Activated CD8-positive, alpha-beta T cell treated with anti-CD3 and anti-CD28 coated beads for 36 hours (primary cell): ENCODE data around the gene PRKCQ. TPM values are rescaled to one million over a fixed set of nuclear protein-coding genes. Genes with fewer than 3 reads are reported as not detected.

Experiments used
- ATAC-seq: fragments of 200-7000 bp; cut with Tn5 transposase; one replicate; pipeline ENCODE4 v1.10.0; 2021; ENCODE audit warnings: mild to moderate bottlenecking, moderate library complexity
- CTCF ChIA-PET: fragments of 350-600 bp; sonication (Branson Sonifier 250); formaldehyde crosslinking; loops from one replicate; lab custom pipeline; 2021; ENCODE audit warnings: antibody characterized with exemption; lab: Charles Lee
- POLR2A ChIA-PET: fragments of 350-600 bp; sonication (Branson Sonifier 250); formaldehyde crosslinking; loops from one replicate; lab custom pipeline; 2021; ENCODE audit warnings: antibody characterized with exemption; lab: Charles Lee
- DNase-seq: peaks from one replicate; pipeline ENCODE4 v3.0.0-alpha.2; 2020
- H3K27ac Mint-ChIP-seq: one replicate; pipeline ENCODE4 v1.8.0; 2021; ENCODE audit warnings: mild to moderate bottlenecking, mixed read lengths
- H3K27me3 Mint-ChIP-seq: one replicate; pipeline ENCODE4 v1.8.0; 2021; ENCODE audit warnings: mixed read lengths
- H3K36me3 Mint-ChIP-seq: one replicate; pipeline ENCODE4 v1.8.0; 2021; ENCODE audit warnings: low read depth, mixed read lengths
- H3K4me1 Mint-ChIP-seq: one replicate; pipeline ENCODE4 v1.8.0; 2021; ENCODE audit warnings: low read depth, mixed read lengths
- H3K4me3 Mint-ChIP-seq: one replicate; pipeline ENCODE4 v1.8.0; 2021; ENCODE audit warnings: mild to moderate bottlenecking, moderate library complexity, mixed read lengths
- H3K9me3 Mint-ChIP-seq: one replicate; pipeline ENCODE4 v1.8.0; 2021; ENCODE audit warnings: mixed read lengths
- intact Hi-C: fragments of 100-400 bp; cut with micrococcal nuclease; formaldehyde crosslinking; loops from one replicate; pipeline ENCODE4 v1.10.0; 2022
- total RNA-seq, 2 experiments: library from RNA; stranded (reverse); gene quantifications; one replicate each; pipeline ENCODE4 v1.2.3, GENCODE V29; 2021
- TF ChIP-seq, protein P1 (sequence below): fragments of 200-600 bp; IDR thresholded peaks from one replicate; pipeline ENCODE4 v1.8.0; 2022; ENCODE audit warnings: antibody characterized with exemption, mild to moderate bottlenecking

PRKCQ gene
- total RNA-seq, 2 experiments from 2014 or later = 46.3 to 47.1 TPM

DNA sequence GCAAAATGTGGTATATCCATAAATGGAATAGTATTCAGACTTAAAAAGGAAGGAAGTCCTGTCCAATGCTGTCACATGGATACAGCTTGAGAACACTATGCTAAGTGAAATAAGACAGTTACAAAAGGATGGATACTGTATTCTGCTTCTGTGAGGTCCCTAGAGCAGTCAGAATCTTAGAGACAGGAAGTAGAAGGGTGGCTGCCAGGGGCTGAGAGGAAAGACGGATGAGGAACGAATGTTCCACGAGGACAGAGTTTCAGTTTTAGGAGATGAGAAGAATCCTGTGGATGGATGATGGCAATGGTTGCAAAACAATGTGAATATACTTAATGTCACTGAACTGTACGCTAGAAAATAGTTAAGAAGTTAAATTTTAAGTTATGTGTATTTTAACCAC is 3.8 kb downstream of the PRKCQ start:
- peak overlapping the region; percentile 67 for H3K4me3 Mint-ChIP-seq
- H3K4me1 Mint-ChIP-seq = peaks cover 60% of the 10 kb centered on the region
- ATAC-seq (no peak), DNase-seq (no peak)
- intact Hi-C loops = loop anchor here (5.0 kb wide), 1 partner anchor 34 kb away; no protein-coding TSS in a partner anchor
- POLR2A ChIA-PET = interaction anchor here (1.2 kb wide), 1 partner anchor 102 kb away, joined by 3 read pairs; no protein-coding TSS in a partner anchor
- H3K27me3 Mint-ChIP-seq = no peaks in the 10 kb centered on the region
- H3K27ac Mint-ChIP-seq = peak overlapping the region; percentile 81
- TF ChIP-seq, protein P1, sequence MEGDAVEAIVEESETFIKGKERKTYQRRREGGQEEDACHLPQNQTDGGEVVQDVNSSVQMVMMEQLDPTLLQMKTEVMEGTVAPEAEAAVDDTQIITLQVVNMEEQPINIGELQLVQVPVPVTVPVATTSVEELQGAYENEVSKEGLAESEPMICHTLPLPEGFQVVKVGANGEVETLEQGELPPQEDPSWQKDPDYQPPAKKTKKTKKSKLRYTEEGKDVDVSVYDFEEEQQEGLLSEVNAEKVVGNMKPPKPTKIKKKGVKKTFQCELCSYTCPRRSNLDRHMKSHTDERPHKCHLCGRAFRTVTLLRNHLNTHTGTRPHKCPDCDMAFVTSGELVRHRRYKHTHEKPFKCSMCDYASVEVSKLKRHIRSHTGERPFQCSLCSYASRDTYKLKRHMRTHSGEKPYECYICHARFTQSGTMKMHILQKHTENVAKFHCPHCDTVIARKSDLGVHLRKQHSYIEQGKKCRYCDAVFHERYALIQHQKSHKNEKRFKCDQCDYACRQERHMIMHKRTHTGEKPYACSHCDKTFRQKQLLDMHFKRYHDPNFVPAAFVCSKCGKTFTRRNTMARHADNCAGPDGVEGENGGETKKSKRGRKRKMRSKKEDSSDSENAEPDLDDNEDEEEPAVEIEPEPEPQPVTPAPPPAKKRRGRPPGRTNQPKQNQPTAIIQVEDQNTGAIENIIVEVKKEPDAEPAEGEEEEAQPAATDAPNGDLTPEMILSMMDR = no peak
- H3K36me3 Mint-ChIP-seq = peaks cover 51% of the 10 kb centered on the region
- no peaks in the 10 kb centered on the region for H3K9me3 Mint-ChIP-seq
- CTCF ChIA-PET = interaction anchor here (1.1 to 2.0 kb wide), 5 partner anchors 39 to 91 kb away, joined by 3 to 11 read pairs (median 5); no protein-coding TSS in a partner anchor

GRCh38 chr10:6574664-6575176 is 5.4 kb downstream of the PRKCQ start:
- ChIA-PET CTCF (interaction anchor here (0.8 to 1.5 kb wide), 4 partner anchors 11 to 157 kb away, joined by 3 to 4 read pairs (median 3); no protein-coding TSS in a partner anchor), POLR2A (interaction anchor here (0.6 to 1.9 kb wide), 4 partner anchors 12 to 835 kb away, joined by 3 to 6 read pairs (median 3); no protein-coding TSS in a partner anchor)
- Mint-ChIP-seq H3K27ac (peak overlapping the region; percentile 81), H3K27me3 (no peaks in the 10 kb centered on the region), H3K9me3 (no peaks in the 10 kb centered on the region), H3K36me3 (peaks cover 58% of the 10 kb centered on the region), H3K4me1 (peaks cover 73% of the 10 kb centered on the region), H3K4me3 (peak overlapping the region; percentile 17)
- DNase-seq (no peak), ATAC-seq (no peak)
- intact Hi-C loops = loop anchor here (5.0 kb wide), 1 partner anchor 32 kb away; no protein-coding TSS in a partner anchor
- TF ChIP-seq, protein P1 = no peak

DNA sequence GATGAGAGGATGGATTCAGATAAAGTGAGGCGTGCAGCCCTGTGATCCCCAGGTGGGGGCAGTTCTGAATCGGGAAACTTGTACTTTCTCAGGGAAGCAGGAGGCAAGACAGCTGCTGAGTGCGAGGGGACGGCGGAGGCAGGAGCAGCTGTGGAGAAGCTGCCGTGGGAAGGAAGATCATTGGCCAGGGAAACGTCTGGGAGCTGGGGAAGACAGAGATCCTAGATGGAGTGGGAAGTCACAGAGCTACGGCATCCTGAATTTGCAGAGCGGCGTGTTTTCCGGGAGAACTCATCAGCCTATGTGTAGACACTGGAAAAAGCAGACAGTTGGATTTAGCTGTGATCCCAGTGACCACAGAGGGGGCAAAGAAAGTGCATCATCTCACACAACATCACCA is 9.2 kb downstream of the PRKCQ start:
- Mint-ChIP-seq H3K36me3 (peaks cover 34% of the 10 kb centered on the region), H3K27me3 (no peaks in the 10 kb centered on the region), H3K4me3 (no peak overlapping the region), H3K9me3 (no peaks in the 10 kb centered on the region), H3K4me1 (peaks cover 89% of the 10 kb centered on the region), H3K27ac (peak overlapping the region; percentile 36)
- intact Hi-C loops = no loop called here
- no peak for DNase-seq
- ATAC-seq = no peak
- TF ChIP-seq, protein P1 = no peak
- ChIA-PET POLR2A (interaction anchor here (1.3 kb wide), 1 partner anchor 27 kb away, joined by 3 read pairs; no protein-coding TSS in a partner anchor), CTCF (interaction anchor here (1.2 to 1.4 kb wide), 2 partner anchors 8 to 125 kb away, joined by 4 to 6 read pairs; no protein-coding TSS in a partner anchor)

GRCh38 chr10:6569259-6569658 is 10.8 kb downstream of the PRKCQ start:
- Mint-ChIP-seq H3K4me1 (peaks cover 89% of the 10 kb centered on the region), H3K36me3 (peaks cover 30% of the 10 kb centered on the region), H3K27me3 (no peaks in the 10 kb centered on the region), H3K4me3 (no peak overlapping the region), H3K27ac (peak overlapping the region; percentile 61), H3K9me3 (no peaks in the 10 kb centered on the region)
- ATAC-seq (no peak), DNase-seq (no peak)
- intact Hi-C loops = no loop called here
- ChIA-PET POLR2A (interaction anchor here (0.6 to 1.1 kb wide), 3 partner anchors 9 to 498 kb away, joined by 3 to 4 read pairs (median 3); no protein-coding TSS in a partner anchor), CTCF (interaction anchor here (1.3 to 2.3 kb wide), 3 partner anchors 11 to 124 kb away, joined by 3 to 7 read pairs (median 3); no protein-coding TSS in a partner anchor)
- TF ChIP-seq, protein P1 = no peak

DNA sequence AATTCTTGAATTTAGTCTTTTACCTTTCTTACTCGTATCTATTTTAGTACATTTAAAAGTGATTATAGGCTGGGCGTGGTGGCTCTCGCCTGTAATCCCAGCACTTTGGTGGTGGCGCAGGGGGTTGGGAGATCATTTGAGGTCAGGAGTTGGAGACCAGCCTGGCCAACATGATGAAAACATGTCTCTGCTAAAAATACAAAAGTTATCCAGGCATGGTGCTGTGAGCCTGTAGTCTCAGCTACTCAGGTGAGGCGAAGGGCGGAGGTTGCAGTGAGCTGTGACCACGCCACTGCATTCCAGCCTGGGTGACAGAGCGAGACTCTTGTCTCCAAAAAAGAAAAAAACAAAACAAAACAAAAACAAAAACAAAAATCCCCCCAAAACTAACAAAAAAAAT is 12.2 kb downstream of the PRKCQ start:
- peaks cover 30% of the 10 kb centered on the region for H3K36me3 Mint-ChIP-seq
- no peak for DNase-seq
- H3K27me3 Mint-ChIP-seq = no peaks in the 10 kb centered on the region
- CTCF ChIA-PET = interaction anchor here (1.3 to 2.3 kb wide), 2 partner anchors 102 to 122 kb away, joined by 3 to 7 read pairs; no protein-coding TSS in a partner anchor
- no peak overlapping the region for H3K4me3 Mint-ChIP-seq
- H3K4me1 Mint-ChIP-seq = peaks cover 89% of the 10 kb centered on the region
- no peaks in the 10 kb centered on the region for H3K9me3 Mint-ChIP-seq
- H3K27ac Mint-ChIP-seq = peak overlapping the region; percentile 19
- intact Hi-C loops = no loop called here
- POLR2A ChIA-PET = no interaction called here
- TF ChIP-seq, protein P1 = no peak
- ATAC-seq = no peak
